HepG2 (cell line): ENCODE measurements around the gene PANK2. TPM values are rescaled to one million over a fixed set of nuclear protein-coding genes. Genes with fewer than 3 reads are reported as not detected.
"Not testable (repeated sequence)": the region's sequence is repeated elsewhere in the genome, so short reads cannot be mapped to it uniquely, and the experiment has no call there.

Experiments used
- ATAC-seq: fragments of 200-7000 bp; cut with Tn5 transposase; 3 replicates; pipeline ENCODE4 v1.9.1; 2020; ENCODE audit warnings: mild to moderate bottlenecking, moderate library complexity
- BruUV-seq: library from RNA; stranded (reverse); fragments of 400-500 nt; replicated peaks from 2 replicates; lab custom pipeline; 2021; lab: Mats Ljungman, UMichigan
- CTCF ChIA-PET: fragments of 300-600 bp; formaldehyde crosslinking; extraction: SDS; loops from one replicate; lab custom pipeline; 2021; ENCODE audit warnings: low total read pairs, inconsistent platforms, low intra/inter-chr PET ratio; lab: Yijun Ruan, JAX
- POLR2A ChIA-PET: fragments of 350-600 bp; sonication (Branson Sonifier 250); formaldehyde crosslinking; loops from one replicate; lab custom pipeline; 2020; ENCODE audit warnings: antibody characterized with exemption, inconsistent platforms; lab: Yijun Ruan, JAX
- DNase-seq: peaks from one replicate; pipeline ENCODE4 v3.0.0-alpha.2; 2015; ENCODE audit warnings: low spot score
- FAIRE-seq: peaks from 3 replicates; lab custom pipeline; 2011; peaks lifted over from hg19 to GRCh38; lab: Jason Lieb, UNC
- H2AFZ ChIP-seq: one replicate; pipeline ENCODE4 v1.6.1; 2011; ENCODE audit warnings: low read length, inconsistent platforms
- H3K27ac ChIP-seq: fragments of 300-600 bp; 3 replicates; pipeline ENCODE4 v1.8.0; 2011; ENCODE audit warnings: mixed run types, mild to moderate bottlenecking, mixed read lengths, low read length, inconsistent platforms; ENCODE audit not compliant: insufficient read depth; ENCODE audit errors: extremely low read length
- H3K27me3 ChIP-seq, 2 experiments: fragments of 200-600 bp in 1 of 2; 2 replicates in 1 of 2; 3 replicates in 1 of 2; pipeline versions ENCODE4 v1.6.0 to v1.8.0; 2011; ENCODE audit warnings: low read length in 2 of 2, mild to moderate bottlenecking in 2 of 2, moderate library complexity in 2 of 2, inconsistent platforms in 1 of 2; ENCODE audit not compliant: insufficient read depth in 2 of 2, control insufficient read depth in 1 of 2
- H3K36me3 ChIP-seq, 2 experiments: fragments of 200-600 bp in 1 of 2; replicated peaks in 1 of 2; 2 replicates in 1 of 2; 3 replicates in 1 of 2; pipeline versions ENCODE4 v1.5.1 to v1.8.0; 2011; ENCODE audit warnings: low read length in 2 of 2, inconsistent platforms in 1 of 2; ENCODE audit not compliant: insufficient read depth in 2 of 2, control insufficient read depth in 1 of 2
- H3K4me1 ChIP-seq: 2 replicates; pipeline ENCODE4 v1.5.1; 2012; ENCODE audit warnings: low read length, inconsistent platforms; ENCODE audit not compliant: insufficient read depth
- H3K4me2 ChIP-seq: 2 replicates; pipeline ENCODE4 v1.6.0; 2011; ENCODE audit warnings: low read depth, low read length, inconsistent platforms
- H3K4me3 ChIP-seq, 3 experiments: fragments of 200-600 bp in 1 of 3; sonication (generic), shearing (Covaris generic) in 1 of 3; replicated peaks in 1 of 3; 2 replicates each; pipeline ENCODE4 v1.5.1; 2011 to 2016; ENCODE audit warnings: low read length in 3 of 3, inconsistent platforms in 2 of 3, low read depth in 2 of 3, mild to moderate bottlenecking in 2 of 3, control low read depth in 1 of 3, mixed read lengths in 1 of 3; ENCODE audit not compliant: insufficient read depth in 1 of 3
- H3K79me2 ChIP-seq: one replicate; pipeline ENCODE4 v1.6.1; 2011; ENCODE audit warnings: low read length, inconsistent platforms; ENCODE audit not compliant: insufficient read depth
- H3K9ac ChIP-seq: 2 replicates; pipeline ENCODE4 v1.6.0; 2011; ENCODE audit warnings: mild to moderate bottlenecking, low read depth, low read length, inconsistent platforms; ENCODE audit not compliant: insufficient read depth
- H3K9me3 ChIP-seq: 2 replicates; pipeline ENCODE4 v1.5.1; 2012; ENCODE audit warnings: mild to moderate bottlenecking, low read length
- H4K20me1 ChIP-seq: 2 replicates; pipeline ENCODE4 v1.6.0; 2011; ENCODE audit warnings: inconsistent platforms, mild to moderate bottlenecking, low read length, moderate library complexity; ENCODE audit not compliant: insufficient read depth
- SP1 ChIP-seq, 2 experiments: fragments of 450-650 bp in 1 of 2; sonication (generic) in 1 of 2; formaldehyde crosslinking in 1 of 2; IDR thresholded peaks; 2 replicates each; pipeline versions ENCODE4 v1.4.0 to v1.6.1; 2016 to 2020; ENCODE audit warnings: missing genetic modification reagents in 1 of 2
- SSRP1 ChIP-seq: IDR thresholded peaks from 2 replicates; pipeline ENCODE4 v1.6.1; 2016; ENCODE audit warnings: control low read depth
- ZFP37 ChIP-seq: sonication (generic); formaldehyde crosslinking; IDR thresholded peaks from 2 replicates; pipeline ENCODE4 v1.4.0; 2020; ENCODE audit warnings: missing genetic modification reagents, borderline replicate concordance
- ZNF121 ChIP-seq: sonication (generic); formaldehyde crosslinking; IDR thresholded peaks from 2 replicates; pipeline ENCODE4 v1.5.0; 2020; ENCODE audit warnings: mild to moderate bottlenecking, missing genetic modification reagents
- ZNF207 ChIP-seq: fragments of 450-650 bp; IDR thresholded peaks from 2 replicates; pipeline ENCODE4 v1.6.1; 2016; ENCODE audit warnings: antibody characterized with exemption, borderline replicate concordance
- WGBS: methylation state at CpG from one replicate; pipeline ENCODE4 v1.1.6; 2017; ENCODE audit warnings: low lambda C conversion rate; 5-methylcytosine and 5-hydroxymethylcytosine counted together
- in situ Hi-C: cut with HindIII; loops from 2 replicates; pipeline ENCODE4 v1.10.0; 2017; ENCODE audit warnings: low pct_unique_long_range_greater_than_20kb; ENCODE audit not compliant: extremely low pct_ligation_motif_present
- intact Hi-C: fragments of 100-400 bp; cut with micrococcal nuclease; formaldehyde crosslinking; loops from one replicate; pipeline ENCODE4 v1.10.0; 2022; ENCODE audit not compliant: unreplicated experiment
- polyA plus RNA-seq, 8 experiments: library from polyadenylated mRNA; depleted of rRNA in 3 of 8; stranded (reverse) in 7 of 8; unstranded in 1 of 8; fragments of >200 nt; fragmentation: Illumina TruSeq in 4 of 8; extraction: Trizol in 4 of 8; gene quantifications; 2 replicates each; pipeline versions ENCODE4 v1.2.1 to v1.2.3, GENCODE V29; 2011 to 2016; ENCODE audit warnings: low read depth in 4 of 8, missing spikeins in 1 of 8, mixed read lengths in 1 of 8; ENCODE audit not compliant: insufficient read depth in 1 of 8
- total RNA-seq, 5 experiments: library from RNA; depleted of rRNA; stranded (reverse); fragments of >200 nt; fragmentation: Illumina TruSeq; extraction: Trizol; gene quantifications; 2 replicates each; pipeline ENCODE4 v1.2.3, GENCODE V29; 2016; ENCODE audit warnings: low read depth in 1 of 5
- TF ChIP-seq, protein P1 (sequence below): sonication (generic); formaldehyde crosslinking; IDR thresholded peaks from 2 replicates; pipeline ENCODE4 v1.4.0; 2020; ENCODE audit warnings: missing genetic modification reagents, borderline replicate concordance

The PANK2 gene
- total and polyA plus RNA-seq, 2 of the 13 experiments (the other 11 are each of a cell fraction or from before 2014, with no cell fraction given) = 39.2 to 123 TPM

DNA sequence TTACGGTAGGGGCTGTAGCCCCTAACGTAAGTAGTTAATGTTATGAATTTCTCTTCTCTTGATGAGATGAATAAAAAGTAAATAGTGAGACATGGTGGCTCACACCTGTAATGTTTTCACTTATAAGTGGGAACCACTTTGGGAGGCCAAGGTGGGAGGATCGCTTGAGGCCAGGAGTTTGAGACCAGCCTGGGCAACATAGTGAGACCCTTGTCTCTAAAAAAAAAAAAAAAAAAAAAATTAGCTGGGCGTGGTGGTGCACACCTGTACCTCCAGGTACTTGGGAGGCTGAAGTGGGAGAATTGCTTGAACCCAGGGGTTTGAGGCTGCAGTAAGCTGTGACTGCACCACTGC lies 10.3 kb upstream of the PANK2 start:
- H3K4me3 ChIP-seq, H3K9me3 ChIP-seq, H3K4me2 ChIP-seq, H3K4me1 ChIP-seq, FAIRE-seq, H3K27me3 ChIP-seq, CTCF ChIA-PET, DNase-seq, intact Hi-C loops, H4K20me1 ChIP-seq, in situ Hi-C loops, H3K79me2 ChIP-seq, ATAC-seq, H3K27ac ChIP-seq, H3K9ac ChIP-seq, BruUV-seq, H2AFZ ChIP-seq: not testable (repeated sequence)
- peaks cover 1 to 14% of the 10 kb centered on the region in 2 experiments; a peak in 4 of 5 replicates for H3K36me3 ChIP-seq
- TF ChIP-seq SSRP1 (CRISPR knock-in tag) (0 out of 2 replicates have a peak, but pooled peaks have one; percentile 24), ZNF121 (CRISPR knock-in tag) (peak; percentile 55; the same call in 1 of the 2 replicates)
- POLR2A ChIA-PET = interaction anchor here (0.7 to 2.0 kb wide), 4 partner anchors 8 to 14 kb away, joined by 3 to 4 read pairs (median 4); no protein-coding TSS in a partner anchor
- 95% methylated on average over 4 of the region's 4 CpGs for WGBS

DNA sequence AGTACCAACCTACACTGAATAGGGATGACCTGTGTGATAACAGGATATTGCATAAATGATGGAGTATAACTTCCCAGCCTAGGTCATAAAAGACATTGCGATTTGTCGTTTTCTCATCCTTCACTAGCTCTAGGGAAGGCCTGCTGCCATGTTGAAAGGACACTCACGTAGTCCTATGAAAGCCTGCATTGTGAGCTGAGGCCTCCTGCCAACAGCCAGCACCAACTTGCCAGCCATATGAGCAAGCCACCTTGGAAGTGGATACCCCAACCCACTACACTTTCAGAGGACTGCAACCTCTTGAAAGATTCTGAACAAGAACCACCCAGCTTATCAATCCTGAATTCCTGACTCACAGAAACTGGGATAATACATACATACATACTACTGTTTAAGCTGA lies 3.5 kb upstream of the PANK2 start:
- peaks cover 9% of the 10 kb centered on the region for H4K20me1 ChIP-seq
- no peak for ATAC-seq
- BruUV-seq = no TSS peak
- H3K9me3 ChIP-seq = no peaks in the 10 kb centered on the region
- in situ Hi-C loops (loop anchor here (5.0 to 10.0 kb wide), 2 partner anchors 59 to 202 kb away; no protein-coding TSS in a partner anchor), intact Hi-C loops (loop anchor here (5.0 kb wide), 1 partner anchor 202 kb away; no protein-coding TSS in a partner anchor)
- no peak overlapping the region for H3K4me2 ChIP-seq
- H3K36me3 ChIP-seq = no peaks in the 10 kb centered on the region
- 94% methylated on average over 3 of the region's 3 CpGs for WGBS
- H2AFZ ChIP-seq = no peak overlapping the region
- FAIRE-seq = no peak
- H3K79me2 ChIP-seq = peaks cover 30% of the 10 kb centered on the region
- H3K27ac ChIP-seq = no peak overlapping the region
- POLR2A ChIA-PET = interaction anchor here (1.2 kb wide), 2 partner anchors 9 to 27 kb away, joined by 3 read pairs; no protein-coding TSS in a partner anchor
- no peak overlapping the region for H3K4me3 ChIP-seq
- no peaks in the 10 kb centered on the region; a peak in 1 of 5 replicates for H3K27me3 ChIP-seq
- no peak overlapping the region for H3K9ac ChIP-seq
- H3K4me1 ChIP-seq = peaks cover 14% of the 10 kb centered on the region
- TF ChIP-seq ZFP37 (CRISPR knock-in tag) (no peak), SP1 (IDR thresholded peaks at IDR 0.05) (no peak), SP1 (CRISPR knock-in tag; IDR thresholded peaks at IDR 0.05) (no peak), ZNF207 (no peak)
- TF ChIP-seq, protein P1, sequence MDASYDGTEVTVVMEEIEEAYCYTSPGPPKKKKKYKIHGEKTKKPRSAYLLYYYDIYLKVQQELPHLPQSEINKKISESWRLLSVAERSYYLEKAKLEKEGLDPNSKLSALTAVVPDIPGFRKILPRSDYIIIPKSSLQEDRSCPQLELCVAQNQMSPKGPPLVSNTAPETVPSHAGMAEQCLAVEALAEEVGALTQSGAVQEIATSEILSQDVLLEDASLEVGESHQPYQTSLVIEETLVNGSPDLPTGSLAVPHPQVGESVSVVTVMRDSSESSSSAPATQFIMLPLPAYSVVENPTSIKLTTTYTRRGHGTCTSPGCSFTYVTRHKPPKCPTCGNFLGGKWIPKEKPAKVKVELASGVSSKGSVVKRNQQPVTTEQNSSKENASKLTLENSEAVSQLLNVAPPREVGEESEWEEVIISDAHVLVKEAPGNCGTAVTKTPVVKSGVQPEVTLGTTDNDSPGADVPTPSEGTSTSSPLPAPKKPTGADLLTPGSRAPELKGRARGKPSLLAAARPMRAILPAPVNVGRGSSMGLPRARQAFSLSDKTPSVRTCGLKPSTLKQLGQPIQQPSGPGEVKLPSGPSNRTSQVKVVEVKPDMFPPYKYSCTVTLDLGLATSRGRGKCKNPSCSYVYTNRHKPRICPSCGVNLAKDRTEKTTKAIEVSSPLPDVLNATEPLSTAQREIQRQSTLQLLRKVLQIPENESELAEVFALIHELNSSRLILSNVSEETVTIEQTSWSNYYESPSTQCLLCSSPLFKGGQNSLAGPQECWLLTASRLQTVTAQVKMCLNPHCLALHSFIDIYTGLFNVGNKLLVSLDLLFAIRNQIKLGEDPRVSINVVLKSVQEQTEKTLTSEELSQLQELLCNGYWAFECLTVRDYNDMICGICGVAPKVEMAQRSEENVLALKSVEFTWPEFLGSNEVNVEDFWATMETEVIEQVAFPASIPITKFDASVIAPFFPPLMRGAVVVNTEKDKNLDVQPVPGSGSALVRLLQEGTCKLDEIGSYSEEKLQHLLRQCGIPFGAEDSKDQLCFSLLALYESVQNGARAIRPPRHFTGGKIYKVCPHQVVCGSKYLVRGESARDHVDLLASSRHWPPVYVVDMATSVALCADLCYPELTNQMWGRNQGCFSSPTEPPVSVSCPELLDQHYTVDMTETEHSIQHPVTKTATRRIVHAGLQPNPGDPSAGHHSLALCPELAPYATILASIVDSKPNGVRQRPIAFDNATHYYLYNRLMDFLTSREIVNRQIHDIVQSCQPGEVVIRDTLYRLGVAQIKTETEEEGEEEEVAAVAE (CRISPR knock-in tag) = no peak
- TF ChIP-seq, all 625 proteins: peak for 0
- no peak for DNase-seq
- CTCF ChIA-PET = no interaction called here
